Inferior parietal cortex (tissue), 1 donor: Measurements from ENCODE around the gene SSH3.
A peak's percentile ranks its signal among the peaks of the same experiment; 100 is the strongest.

Experiments used
- DNase-seq: peaks from one replicate; pipeline ENCODE4 v3.0.0-alpha.2; 2016; ENCODE audit errors: extremely low spot score

Gene SSH3

GRCh38 chr11:67280341-67280787, 23.0 kb upstream of the SSH3 start:
- no peak for DNase-seq

GRCh38 chr11:67280788-67281551, 22.4 kb upstream of the SSH3 start:
- no peak for DNase-seq

- no peak for DNase-seq
These were observed 21.7 kb upstream of the SSH3 start for GRCh38 chr11:67281552-67282150.

GRCh38 chr11:67282155-67282875, 21.0 kb upstream of the SSH3 start:
- DNase-seq: no peak

- no peak for DNase-seq
These were observed 20.4 kb upstream of the SSH3 start for GRCh38 chr11:67282876-67283371.

- no peak for DNase-seq
These were observed 19.8 kb upstream of the SSH3 start for GRCh38 chr11:67283481-67283963.

- no peak for DNase-seq
These were observed 18.4 kb upstream of the SSH3 start for GRCh38 chr11:67284811-67285540.

GRCh38 chr11:67285541-67286498, 17.5 kb upstream of the SSH3 start:
- no peak for DNase-seq

- no peak for DNase-seq
These were observed 16.6 kb upstream of the SSH3 start for GRCh38 chr11:67286621-67287333.

GRCh38 chr11:67287355-67288197, 15.8 kb upstream of the SSH3 start:
- no peak for DNase-seq

GRCh38 chr11:67288198-67288451, 15.2 kb upstream of the SSH3 start:
- no peak for DNase-seq

- peak; percentile 69 for DNase-seq
These were observed 14.7 kb upstream of the SSH3 start for GRCh38 chr11:67288452-67289225.

- no peak for DNase-seq
These were observed 14.1 kb upstream of the SSH3 start, which contains the start of gene ANKRD13D for GRCh38 chr11:67289226-67289650. ANKRD13D (plus strand) TSS chr11:67289303; CDS start chr11:67289461, 158 bp downstream.

GRCh38 chr11:67289651-67290479, 13.5 kb upstream of the SSH3 start:
- DNase-seq: no peak

GRCh38 chr11:67290801-67291200, 12.5 kb upstream of the SSH3 start:
- DNase-seq: no peak

GRCh38 chr11:67291481-67292381, 11.6 kb upstream of the SSH3 start:
- DNase-seq: no peak
